Jurkat, Clone E6-1 (cell line): Measurements from ENCODE around the gene SGPP1.
"Not testable (repeated sequence)": the region's sequence is repeated elsewhere in the genome, so short reads cannot be mapped to it uniquely, and the experiment has no call there.

Experiments
- DNase-seq: peaks from one replicate; pipeline ENCODE4 v3.0.0-alpha.2; 2011; ENCODE audit warnings: low read depth, low spot score
- H3K4me3 ChIP-seq: 2 replicates; pipeline ENCODE4 v1.5.1; 2011; ENCODE audit warnings: mild to moderate bottlenecking, low read length, control low read depth, moderate library complexity

SGPP1 gene

DNA sequence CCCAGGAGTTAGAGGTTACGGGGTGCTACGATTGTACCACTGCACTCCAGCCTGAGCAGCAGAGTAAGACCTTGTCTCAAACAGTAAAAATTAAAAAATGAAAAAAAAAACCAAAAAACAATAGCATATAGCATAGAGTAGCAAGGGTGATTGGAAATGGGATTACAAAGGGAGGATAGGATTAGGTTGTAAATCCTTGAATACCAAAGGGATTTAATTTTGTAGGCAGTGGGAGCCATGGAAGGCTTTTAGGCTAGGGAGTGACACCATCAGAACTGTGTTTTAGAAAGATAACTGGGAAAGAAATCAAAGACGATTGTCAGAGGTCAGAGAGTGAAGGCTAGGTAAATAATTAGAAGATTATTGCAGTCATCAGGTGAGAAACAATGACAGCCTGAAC, 2.8 kb upstream of the SGPP1 start:
- no peak for DNase-seq
- H3K4me3 ChIP-seq: no peak overlapping the region

DNA sequence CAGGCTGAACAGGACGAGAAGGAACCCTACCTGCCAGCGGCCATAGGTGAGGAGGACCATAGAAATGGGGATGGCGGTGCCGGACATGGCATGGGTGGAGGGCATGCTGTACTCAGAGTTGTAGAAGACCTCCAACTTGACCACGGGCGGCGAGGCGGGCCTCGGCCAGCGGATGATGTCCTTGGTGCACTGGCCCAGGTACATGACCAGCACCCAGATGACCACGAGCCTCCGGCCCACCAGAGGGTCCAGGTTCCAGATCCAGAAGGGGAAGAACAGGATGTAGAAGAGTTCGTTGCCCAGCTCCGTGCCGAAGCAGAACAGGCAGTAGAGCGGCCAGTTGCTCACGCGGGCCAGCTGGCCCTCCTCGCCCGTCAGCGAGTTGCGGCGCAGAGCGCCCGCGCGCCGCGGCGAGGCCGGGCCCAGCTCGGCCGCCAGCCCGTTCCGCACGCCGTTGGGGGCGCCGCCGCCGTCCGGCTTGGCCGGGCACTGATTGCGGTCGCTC, 582 bp downstream of the SGPP1 start:
- H3K4me3 ChIP-seq: peak overlapping the region; percentile 84
- no peak for DNase-seq

DNA sequence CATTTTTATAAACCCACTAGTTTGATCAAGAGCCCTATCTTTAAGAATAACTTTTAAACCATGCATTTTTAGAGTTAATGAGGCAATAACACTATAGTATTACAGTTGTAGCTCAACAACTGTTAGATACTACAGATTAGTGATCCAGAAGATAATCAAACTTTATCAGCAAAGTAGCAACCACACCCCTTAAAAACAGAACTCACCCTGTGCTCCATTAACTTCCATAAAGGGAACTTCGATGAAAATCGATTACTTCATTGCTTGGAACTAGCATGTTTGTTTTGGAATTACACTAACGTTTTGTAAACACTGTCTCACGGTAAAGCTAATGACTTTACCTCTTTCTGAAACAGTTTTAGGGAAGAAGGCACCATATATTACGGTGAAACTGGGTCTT, 1.4 kb downstream of the SGPP1 start:
- H3K4me3 ChIP-seq: peak overlapping the region; percentile 84
- no peak for DNase-seq

DNA sequence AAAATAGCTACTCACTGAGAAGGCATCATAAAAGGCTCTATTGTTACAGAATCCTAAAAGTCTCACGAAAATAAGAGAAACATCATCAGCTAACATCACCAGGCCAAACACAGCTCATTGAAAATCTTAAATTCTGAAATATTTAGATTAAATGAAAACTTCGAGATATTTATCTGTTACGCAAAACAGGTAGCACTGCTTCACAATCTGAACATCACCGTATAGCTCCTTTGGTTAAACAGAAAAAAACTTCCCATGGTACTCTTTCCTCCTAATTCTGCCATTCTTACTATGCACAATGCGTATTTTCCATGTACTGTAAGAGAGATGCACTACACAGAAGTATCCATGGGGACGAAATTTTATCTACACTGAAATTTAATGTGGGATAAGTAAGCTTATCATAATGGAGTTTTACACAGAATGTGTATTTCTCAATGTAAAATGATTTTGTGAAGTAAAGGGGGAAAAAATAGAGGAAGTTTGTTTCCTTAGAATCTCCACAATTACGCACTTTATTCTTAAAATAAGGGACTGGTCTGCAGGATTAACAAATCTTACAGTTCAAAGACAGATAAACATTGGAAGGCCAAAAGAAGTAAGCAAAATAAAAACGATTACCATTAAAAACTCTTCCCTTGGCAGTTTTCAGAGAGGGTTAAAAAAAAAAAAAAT, 1.9 kb downstream of the SGPP1 start:
- H3K4me3 ChIP-seq: no peak overlapping the region
- DNase-seq: no peak

DNA sequence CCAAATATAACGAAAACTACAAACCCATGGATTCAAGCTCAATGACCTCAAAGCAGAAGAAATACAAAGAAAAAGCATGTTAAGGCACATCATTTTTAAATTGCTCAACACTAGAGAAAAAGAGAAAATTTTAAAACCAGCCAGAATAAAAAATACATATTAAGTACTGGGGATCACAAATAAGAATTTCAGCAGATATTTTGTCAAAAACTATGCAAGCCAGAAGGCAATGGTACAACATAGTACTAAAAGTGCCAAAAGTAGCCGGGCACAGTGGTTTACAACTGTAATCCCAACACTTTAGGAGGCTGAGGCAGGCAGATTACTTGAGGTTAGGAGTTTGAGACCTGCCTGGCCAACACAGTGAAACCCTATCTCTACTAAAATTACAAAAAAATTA, 10.2 kb downstream of the SGPP1 start:
- no peak for DNase-seq

DNA sequence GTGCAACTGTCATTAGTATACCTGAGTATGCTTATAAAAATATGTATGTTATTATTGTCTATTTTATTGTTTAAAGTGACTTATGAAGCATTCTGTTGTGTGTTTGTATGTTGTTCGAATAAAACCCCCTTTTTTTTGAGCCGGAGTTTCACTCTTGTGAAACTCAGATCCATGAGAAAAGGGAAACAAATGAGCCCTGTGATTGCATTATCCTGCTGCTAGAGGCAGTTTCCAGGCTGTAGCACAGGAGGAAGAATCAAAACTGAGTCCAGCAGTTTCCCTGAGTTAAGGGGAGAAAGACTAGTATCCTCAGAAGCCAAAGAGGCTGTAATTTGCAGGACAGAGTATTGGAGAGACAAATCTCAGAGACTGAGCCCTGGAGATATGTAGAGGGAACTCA, 12.5 kb downstream of the SGPP1 start:
- no peak overlapping the region for H3K4me3 ChIP-seq
- no peak for DNase-seq

More for the DNA sequence above, 10.2 kb downstream of the SGPP1 start:
- H3K4me3 ChIP-seq: no peak overlapping the region

DNA sequence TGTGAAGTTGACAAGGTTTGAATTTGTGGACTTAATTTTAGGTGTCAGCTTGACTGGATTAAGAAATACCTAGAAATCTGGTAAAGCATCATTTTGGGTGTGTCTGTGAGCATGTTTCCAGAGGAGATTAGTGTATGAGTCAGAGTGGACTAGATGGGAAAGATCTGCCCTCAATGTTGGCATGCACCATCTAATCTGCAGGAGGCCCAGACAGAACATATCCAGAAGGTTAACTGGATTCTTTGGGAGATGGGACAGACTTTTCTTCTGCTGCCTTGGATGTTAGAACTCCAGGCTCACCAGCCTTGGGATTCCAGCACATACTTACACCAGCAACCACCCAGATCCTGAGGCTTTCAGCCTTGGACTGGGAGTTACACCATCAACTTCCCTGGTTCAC, 14.1 kb downstream of the SGPP1 start:
- no peak overlapping the region for H3K4me3 ChIP-seq
- DNase-seq: no peak

DNA sequence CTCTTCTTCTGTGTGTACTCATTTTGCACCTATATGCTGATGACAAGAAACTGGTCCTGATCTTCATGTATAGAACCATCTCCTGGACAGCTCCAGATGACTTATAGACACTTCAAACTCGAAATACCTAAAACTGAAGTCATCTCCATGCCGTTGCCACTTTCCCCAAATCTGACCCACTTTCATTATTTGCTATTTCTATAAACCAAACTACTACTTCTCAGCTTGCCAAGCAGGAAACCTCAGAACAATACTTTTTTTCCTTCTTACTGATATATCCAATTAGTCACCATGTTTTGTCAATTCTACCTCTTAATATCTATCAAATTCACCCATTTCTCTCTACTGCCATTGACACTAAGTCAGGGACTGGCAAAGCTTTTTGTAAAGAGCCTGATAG, 14.8 kb downstream of the SGPP1 start:
- H3K4me3 ChIP-seq: no peak overlapping the region
- no peak for DNase-seq

DNA sequence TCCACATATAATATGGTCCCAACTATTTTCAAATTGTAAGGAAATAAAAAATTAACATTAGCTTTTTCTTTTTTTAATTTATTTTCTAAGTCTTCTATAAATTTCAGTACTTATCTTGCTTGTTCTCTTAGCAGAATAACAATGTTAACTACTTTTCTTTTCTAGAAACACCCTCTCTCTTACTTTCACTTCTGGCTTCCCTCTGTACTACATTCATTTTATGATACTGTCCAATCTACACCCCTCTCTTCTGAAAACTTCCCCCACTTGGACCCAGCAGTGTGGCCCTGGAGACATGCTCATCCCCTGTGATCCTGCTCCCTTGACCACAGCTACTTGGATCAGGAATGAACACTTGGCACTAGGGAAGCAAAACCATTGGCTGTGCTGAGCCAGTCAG, 15.7 kb downstream of the SGPP1 start:
- DNase-seq: no peak
- H3K4me3 ChIP-seq: no peak overlapping the region

DNA sequence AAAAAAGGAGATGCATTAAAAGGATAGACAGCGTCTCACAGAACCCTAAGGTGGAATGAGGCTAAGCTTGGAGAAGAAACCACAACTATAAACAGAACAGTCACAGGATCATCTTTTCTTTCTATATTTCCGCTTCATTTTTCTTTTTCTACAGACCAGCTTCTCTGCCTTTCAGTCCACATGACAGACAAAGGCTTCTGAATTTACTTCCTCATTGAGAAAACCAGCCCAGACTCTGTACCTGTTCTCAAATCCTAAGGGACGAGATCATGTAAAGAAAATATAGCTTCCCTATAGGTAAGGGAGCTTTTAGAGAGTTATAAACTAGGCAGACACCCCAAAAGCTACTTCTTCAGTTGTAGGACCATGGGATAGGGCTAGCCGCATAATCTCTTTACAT, 17.4 kb downstream of the SGPP1 start:
- no peak overlapping the region for H3K4me3 ChIP-seq
- no peak for DNase-seq

DNA sequence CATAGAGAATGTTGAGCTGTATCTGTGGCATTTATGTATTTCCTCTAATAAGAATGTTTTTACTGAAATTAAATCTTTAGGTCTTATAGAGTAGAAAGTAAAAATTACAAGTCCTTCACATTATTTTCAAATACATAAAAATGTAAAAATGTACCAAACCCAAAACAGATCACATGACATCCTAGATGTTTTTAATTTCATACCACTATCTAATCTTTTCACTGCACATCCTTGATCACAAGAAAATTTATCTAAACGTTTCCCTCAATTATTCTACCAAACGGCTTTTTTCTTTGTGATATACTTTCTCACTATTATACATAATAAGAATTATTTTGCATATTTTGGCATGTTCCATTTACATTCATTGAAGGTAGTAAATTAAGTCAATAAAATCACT, 18.3 kb downstream of the SGPP1 start:
- no peak overlapping the region for H3K4me3 ChIP-seq
- DNase-seq: no peak

DNA sequence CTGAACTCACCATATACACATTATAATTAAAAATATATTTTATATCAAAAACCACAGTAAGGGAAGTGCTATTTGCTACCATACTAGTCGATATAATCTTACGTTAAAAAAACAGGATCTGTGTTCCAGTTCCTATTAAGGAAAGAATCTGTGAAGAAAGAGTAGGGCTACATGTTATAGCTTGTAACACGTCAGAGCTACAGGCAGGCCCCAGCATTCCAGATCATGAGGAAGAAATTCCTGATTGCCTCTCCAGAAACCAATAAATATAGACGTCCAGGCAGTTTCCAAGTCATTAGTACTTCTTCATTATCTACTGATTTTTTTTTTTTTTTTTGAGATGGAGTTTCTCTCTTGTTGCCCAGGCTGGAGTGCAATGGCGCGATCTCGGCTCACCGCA, 20.6 kb downstream of the SGPP1 start:
- no peak overlapping the region for H3K4me3 ChIP-seq
- DNase-seq: no peak

DNA sequence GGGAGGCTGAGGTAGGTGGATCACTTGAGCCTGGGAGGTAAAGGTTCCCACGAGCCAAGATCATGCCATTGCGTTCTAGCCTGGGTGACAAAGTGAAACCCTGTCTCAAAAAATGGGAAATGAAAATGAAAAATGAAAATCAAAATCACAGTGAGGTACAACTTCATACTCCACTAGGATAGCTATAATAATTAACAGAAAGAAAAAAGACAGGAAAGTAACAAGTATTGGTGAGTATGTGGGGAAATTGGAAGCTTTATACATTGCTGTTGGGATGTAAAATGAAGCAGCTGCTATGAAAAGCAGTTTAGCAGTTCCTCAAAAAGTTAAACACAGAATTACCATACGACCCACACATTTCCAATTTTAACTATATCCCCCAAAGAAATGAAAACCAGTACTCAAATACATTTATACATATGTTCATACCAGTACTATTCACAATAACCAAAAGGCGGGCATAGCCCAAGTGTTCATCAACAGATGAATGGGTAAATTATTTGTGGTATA, 22.2 kb downstream of the SGPP1 start:
- DNase-seq: no peak
- no peak overlapping the region for H3K4me3 ChIP-seq

DNA sequence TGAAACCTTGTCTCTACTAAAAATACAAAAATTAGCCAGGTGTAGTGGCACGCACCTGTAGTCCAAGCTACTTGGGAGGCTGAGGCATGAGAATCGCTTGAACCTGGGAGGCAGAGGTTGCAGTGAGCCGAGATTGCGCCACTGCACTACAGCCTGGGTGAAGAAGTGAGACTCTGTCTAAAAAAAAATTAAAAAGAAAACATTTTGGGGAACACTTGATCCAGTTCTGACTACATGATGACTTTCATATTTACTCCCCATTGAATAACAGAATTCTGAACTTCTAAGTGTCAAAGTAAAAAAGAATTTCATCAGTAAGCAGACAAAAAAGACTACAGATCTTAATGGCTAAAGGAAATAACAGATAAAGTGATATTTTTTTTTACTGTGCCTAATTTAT, 25.3 kb downstream of the SGPP1 start:
- not testable (repeated sequence) for DNase-seq, H3K4me3 ChIP-seq

DNA sequence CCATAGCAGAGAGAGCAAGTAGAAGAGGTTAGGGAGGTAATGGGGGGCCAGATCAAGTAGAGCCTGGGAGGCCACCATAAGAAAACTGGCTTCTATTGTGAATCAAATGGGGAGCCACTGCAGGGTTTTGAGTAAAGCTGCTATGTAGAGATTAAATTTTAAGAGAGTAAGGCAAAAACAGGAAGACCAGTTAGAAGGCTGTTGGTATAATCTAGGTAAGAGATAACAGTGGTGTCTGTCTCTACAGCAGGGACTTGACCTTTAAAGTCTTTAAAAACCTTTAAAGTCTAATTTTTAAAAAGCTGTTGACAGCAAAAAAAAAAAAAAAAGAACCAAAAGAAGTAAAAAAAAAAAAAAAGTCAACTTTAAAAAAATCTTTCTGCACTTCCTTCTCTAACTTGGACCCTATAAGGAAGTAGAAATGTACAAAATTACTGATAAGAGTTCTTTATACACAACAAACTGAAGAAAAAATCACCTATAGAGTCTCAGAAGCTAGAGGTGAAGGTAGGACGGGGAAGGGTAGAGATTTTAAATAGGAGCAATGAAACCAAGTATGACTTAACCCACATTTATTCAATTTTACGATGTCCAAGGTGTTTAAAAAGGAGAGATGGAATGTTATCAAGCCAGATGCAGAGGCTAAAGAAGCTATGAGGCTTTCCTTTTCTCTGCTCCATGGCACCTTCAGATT, 26.1 kb downstream of the SGPP1 start:
- H3K4me3 ChIP-seq: no peak overlapping the region
- no peak for DNase-seq

DNA sequence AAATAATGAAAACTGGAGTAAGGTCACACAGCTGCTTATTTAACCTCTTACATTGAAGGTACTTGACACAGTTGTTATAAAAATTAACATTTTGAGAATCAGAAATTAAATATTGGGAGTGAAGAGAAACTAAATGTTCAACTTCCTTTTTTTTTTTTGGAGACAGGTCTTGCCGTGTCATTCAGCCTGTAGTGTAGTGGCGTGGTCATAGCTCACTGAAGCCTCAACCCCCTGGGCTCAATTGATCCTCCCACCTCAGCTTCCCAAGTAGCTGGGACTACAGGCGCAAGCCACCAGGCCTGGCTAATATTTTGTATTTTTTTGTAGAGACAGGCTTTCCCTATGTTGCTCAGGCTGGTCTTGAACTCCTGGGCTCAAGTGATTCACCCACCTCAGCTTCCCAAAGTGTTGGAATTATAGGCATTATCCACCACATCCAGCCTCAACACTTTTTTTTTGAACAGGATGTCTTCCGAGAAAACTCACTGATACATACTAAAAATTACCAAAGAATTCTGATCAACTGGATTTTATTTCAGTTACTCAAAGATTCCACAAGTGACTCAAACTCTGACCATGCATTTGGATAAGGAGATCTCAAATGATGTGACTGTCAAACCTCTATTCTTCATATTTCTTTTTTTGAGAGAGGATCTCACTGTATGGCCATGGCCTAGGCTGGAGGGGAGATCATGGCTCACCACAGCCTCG, 35.4 kb downstream of the SGPP1 start:
- H3K4me3 ChIP-seq: no peak overlapping the region
- no peak for DNase-seq

DNA sequence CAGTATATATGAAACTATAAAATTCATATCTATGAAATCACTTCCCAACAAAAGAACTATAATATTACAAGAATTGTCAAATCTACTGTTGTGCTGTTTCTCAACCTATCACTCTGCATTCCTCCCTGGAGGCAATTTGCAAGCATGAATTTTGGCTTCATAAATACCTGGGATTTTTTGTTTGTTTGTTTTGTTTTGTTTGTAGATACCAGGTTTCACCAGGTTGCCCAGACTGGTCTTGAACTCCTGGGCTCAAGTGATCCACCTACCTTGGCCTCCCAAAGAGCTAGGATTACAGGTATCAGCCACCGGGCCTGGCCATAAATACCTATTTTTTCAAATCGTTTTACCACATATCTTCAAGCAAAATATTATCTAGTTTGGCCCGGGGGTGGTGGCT, 38.7 kb downstream of the SGPP1 start:
- DNase-seq: no peak
- no peak overlapping the region for H3K4me3 ChIP-seq

DNA sequence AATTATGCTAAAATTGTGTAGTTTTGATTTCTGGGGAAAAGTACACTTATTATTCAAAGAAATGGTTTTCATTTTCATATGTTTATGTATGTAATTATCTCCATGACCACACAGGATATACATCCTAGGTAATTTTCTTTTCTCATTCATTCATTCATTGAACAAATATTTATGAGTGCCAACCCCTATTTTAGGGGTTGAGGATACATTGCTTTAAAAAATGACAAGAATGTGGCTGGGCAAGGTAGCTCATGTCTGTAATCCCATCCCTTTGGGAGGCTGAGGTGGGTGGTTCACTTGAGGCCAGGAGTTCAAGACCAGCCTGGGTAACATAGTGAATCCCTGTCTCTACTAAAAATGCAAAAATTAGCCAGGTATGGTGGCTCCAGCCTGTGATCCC, 40.9 kb downstream of the SGPP1 start:
- no peak overlapping the region for H3K4me3 ChIP-seq
- DNase-seq: no peak

DNA sequence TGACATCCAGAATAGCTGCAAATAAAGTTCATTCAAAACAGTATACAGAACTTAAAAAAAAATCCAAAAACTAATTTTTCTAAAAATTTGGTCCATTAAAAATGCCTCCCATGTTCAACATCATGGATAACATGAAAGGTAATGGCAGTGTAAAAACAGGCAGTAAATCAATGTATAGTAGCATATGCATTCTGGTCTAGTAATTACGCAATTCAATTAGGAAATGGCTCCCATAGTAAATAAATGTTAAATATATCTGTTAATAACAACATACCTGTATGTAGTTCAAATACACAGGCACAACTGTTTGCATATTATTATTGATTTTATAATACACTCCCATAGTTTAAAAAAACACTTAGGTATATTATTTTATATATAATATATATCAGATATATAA, 42.5 kb downstream of the SGPP1 start:
- no peak overlapping the region for H3K4me3 ChIP-seq
- no peak for DNase-seq
